HFF-Myc (cell line): ENCODE data around the gene ZFPM1.

Experiments used
- DNase-seq: peaks from one replicate; pipeline ENCODE4 v3.0.0-alpha.2; 2011; ENCODE audit warnings: low read depth; ENCODE audit errors: extremely low read depth
- H3K4me3 ChIP-seq: replicated peaks from 2 replicates; pipeline ENCODE4 v1.5.1; 2011; ENCODE audit warnings: low read depth, mild to moderate bottlenecking, control low read depth, low read length
- TF ChIP-seq, protein P1 (sequence below): IDR thresholded peaks from 2 replicates; pipeline ENCODE4 v1.5.1; 2012; ENCODE audit warnings: mild to moderate bottlenecking, low read depth, low read length, control low read depth; ENCODE audit errors: missing control alignments

Gene ZFPM1

DNA sequence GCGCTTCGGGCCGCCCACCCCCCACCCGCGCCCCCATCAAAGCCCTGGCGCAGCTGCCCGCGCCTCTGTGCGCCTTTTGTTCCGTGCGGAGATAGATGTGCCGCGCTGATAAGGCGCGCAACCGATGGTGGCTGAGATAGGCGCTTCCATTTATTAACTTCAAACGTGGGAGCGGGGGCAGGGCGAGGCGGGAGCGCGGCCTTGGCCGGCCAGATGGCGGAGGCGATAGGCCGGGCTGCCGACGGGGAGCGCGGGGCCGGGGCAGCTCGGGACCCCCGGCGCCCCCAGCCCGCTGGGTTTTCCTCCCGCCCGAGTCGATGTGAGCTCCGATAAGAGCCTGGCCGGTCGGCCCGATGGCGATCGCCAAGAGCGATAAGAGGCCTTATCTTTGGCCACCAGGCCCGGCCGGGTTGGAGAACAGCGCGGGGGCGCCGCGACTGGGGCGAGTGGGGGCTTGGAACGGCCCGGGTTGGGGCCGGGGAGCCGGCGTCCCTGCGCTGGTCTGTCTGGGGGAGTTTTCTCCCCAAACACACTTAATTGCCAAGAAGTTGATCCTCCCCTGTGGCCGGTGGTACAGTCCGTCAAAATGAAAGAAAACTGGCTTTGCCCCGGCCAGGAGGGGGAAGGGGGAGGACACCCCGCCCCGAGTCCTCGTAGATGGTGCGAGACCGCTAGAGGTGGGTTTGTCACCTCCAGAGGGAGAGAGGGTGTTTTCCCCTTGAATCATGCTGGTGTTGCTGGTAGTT is 2.7 kb downstream of the ZFPM1 start:
- TF ChIP-seq, protein P1, sequence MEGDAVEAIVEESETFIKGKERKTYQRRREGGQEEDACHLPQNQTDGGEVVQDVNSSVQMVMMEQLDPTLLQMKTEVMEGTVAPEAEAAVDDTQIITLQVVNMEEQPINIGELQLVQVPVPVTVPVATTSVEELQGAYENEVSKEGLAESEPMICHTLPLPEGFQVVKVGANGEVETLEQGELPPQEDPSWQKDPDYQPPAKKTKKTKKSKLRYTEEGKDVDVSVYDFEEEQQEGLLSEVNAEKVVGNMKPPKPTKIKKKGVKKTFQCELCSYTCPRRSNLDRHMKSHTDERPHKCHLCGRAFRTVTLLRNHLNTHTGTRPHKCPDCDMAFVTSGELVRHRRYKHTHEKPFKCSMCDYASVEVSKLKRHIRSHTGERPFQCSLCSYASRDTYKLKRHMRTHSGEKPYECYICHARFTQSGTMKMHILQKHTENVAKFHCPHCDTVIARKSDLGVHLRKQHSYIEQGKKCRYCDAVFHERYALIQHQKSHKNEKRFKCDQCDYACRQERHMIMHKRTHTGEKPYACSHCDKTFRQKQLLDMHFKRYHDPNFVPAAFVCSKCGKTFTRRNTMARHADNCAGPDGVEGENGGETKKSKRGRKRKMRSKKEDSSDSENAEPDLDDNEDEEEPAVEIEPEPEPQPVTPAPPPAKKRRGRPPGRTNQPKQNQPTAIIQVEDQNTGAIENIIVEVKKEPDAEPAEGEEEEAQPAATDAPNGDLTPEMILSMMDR, result no peak
- DNase-seq, result no peak
- H3K4me3 ChIP-seq, result peak overlapping the region; percentile 57

DNA sequence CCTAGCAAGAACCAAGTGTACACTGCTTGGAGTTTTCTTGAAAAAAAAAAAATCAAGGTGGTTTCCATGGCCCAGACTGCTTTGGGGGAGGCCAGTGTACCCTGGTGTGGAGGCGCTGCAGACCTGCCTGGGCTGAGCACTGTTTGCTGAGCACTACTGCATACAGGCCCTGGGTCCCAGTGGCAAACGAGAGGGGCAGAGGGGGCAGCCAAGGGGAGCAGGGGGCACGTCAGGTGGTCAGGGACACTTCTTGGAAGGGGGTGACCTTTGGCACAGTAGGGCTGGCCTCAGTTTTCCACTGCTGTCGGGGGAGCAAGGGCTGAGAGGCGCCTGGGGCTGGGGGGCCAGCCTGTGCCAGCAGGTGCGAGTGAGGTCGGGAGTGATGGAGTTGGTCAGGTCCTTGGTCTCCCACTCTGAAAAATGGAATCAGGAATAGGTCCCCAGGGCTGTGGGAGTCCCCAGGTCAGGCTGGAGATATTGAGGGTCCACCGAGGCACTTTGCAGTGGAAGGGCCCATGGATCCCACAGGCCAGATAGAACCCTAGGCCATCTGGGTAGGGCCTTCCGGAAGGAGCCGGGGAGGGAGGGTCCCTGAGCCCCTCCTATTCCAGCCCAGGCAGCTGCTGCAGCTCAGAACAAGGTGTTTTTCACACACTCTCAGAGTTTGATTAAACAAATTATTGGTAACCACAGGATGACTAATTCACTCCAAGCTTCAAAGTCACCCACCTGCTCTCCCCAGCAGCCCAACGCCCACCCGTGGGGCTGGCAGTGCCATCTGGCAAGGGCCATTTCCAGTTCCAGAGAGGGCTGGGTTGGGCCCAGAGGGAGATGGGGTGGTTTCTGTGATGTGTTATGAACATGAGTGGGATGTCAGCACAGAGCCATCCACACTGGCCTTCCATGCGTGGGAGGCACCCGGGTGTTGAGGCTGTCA is 3.5 kb downstream of the ZFPM1 start:
- no peak for DNase-seq
- peak overlapping the region; percentile 57; the same call in 1 of the 2 replicates for H3K4me3 ChIP-seq
- TF ChIP-seq, protein P1, result no peak

DNA sequence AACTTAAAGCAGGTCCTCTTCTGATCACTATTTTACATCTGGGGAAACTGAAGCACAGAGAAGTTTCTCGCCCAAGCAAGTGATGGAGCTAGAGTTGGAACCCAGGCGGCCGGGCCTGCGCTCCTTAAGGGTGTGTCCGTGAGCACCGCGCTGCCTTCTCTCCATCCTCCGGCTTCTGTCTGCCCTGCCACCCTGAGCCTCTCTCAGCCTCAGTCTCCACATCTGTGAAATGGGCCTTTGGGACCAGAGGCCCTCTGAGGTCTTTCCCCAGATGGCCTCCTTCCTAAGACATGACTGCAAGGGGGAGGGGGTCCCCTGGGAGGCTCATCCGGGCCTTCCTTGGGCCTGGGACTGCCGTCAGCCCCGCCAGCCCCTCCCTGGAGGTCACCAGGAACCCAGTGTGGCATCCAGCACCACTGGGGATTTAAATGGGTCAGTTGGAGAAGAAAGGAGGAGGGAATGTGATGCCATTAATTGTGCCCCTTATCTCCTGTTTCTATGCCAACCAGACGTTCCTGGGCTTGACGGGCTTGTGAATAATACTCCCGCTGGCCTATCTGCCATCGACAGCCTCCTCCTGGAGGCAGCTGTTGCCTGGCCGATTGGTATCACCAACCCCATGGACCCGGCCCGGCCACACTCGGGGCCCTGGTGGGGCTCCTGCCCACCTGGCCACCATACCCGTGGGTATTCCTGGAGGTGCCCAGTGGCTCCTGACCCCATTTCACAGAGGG is 5.1 kb downstream of the ZFPM1 start:
- no peak overlapping the region for H3K4me3 ChIP-seq
- TF ChIP-seq, protein P1, result no peak
- DNase-seq, result no peak

DNA sequence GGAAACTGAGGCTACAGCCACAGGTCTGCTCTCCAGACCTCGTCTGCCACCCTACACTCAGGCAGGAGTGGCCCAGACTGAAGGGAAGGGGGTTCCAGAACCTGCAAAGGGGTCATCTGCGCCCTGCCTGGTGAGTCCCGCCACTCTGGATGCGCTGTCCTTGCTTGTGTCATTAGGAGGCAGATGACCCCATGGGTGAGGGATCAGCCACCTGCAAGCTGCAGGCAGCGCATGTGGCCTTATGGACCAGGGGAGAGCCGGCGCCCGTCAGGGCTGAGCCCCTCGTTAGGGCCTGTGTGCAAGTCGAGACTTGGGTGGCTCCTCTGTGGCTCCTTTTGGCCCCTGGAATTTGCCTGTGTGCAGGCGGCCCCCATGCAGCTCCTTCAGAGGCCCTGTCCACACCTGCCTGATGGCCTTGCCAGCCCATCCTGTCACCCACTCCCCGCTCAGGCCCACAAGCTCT is 5.7 kb downstream of the ZFPM1 start:
- no peak for DNase-seq
- TF ChIP-seq, protein P1, result no peak
- no peak overlapping the region for H3K4me3 ChIP-seq

DNA sequence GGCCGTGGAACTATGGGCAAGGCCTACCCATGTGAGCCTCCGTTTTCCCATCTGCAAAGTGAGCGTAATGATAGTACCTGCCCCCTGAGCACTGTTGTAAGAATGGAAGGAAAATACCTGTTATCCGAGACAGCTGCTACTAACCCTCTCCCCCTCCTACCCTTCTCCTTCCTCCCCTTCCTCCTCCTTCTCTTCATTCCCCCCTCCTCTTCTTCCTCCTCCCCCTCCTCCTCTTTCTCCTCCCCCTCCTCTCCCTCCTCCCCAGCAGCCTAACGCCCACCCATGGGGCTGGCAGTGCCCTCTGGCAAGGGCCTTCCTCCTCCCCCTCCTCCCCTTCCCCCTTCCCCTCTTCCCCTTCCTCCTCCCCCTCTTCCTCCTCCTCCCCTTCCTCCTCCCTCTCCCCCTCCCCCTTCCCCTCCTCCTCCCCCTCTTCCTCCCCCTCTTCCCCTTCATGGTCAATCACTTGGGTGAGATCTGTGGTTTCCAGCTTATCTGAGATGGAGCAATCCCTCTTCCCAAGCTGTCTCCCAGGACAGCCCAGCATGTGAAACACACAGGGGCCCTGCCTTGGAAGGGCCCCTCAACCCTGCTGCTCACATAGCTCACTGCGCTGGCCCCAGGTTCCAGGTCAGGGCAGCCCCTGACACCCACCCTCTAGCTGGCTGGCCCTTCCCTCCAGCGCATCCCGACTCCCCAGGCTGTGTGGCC is 6.4 kb downstream of the ZFPM1 start:
- TF ChIP-seq, protein P1, result no peak
- DNase-seq, result no peak
- H3K4me3 ChIP-seq, result no peak overlapping the region
